Left colon (tissue), 2 donors: ENCODE data around the gene CTSE. TPM values are rescaled to one million over a fixed set of nuclear protein-coding genes. Genes with fewer than 3 reads are reported as not detected.

Experiments
- ATAC-seq: fragments of 200-7000 bp; cut with Tn5 transposase; one replicate; pipeline ENCODE4 v1.9.1; 2020; ENCODE audit warnings: mild to moderate bottlenecking, moderate library complexity
- DNase-seq, 2 donors: peaks; one replicate each; pipeline ENCODE4 v3.0.0-alpha.2; 2020
- intact Hi-C, 2 donors: fragments of 100-400 bp; cut with DNase I in 1 of 2; cut with micrococcal nuclease in 1 of 2; formaldehyde crosslinking; loops; one replicate each; pipeline versions ENCODE4 v1.11.2 to v1.14.0; 2022; cut with DNase I, micrococcal nuclease
- total RNA-seq, 2 donors: library from RNA; stranded (reverse); fragmentation: NEBNext Ultra II Directional; extraction: Animal tissue kit (Norgen Biotek cat#: 25700); gene quantifications; one replicate each; pipeline ENCODE4 v1.2.1, GENCODE V29; 2021
- donor health status: DM: no; HTN: no; CAD: no.
- donor health status: DM: yes; HTN: yes; CAD: no.

The CTSE gene
- total RNA-seq, 2 donors from 2014 or later: 20.7 to 57.4 TPM

GRCh38 chr1:205963352-205964155 lies 60.1 kb downstream of the CTSE start:
- ATAC-seq: no peak
- no peak for DNase-seq
- intact Hi-C loops: no loop called here

GRCh38 chr1:205962821-205963221 lies 60.9 kb downstream of the CTSE start:
- no peak for DNase-seq
- ATAC-seq: no peak
- intact Hi-C loops: no loop called here

- ATAC-seq: no peak
- DNase-seq: no peak
- intact Hi-C loops: no loop called here
Measured at GRCh38 chr1:205961991-205962820, 61.5 kb downstream of the CTSE start.

GRCh38 chr1:205961405-205961804 lies 62.3 kb downstream of the CTSE start:
- intact Hi-C loops: no loop called here
- no peak for ATAC-seq
- DNase-seq: no peak

GRCh38 chr1:205959789-205960188 lies 63.9 kb downstream of the CTSE start:
- no peak for ATAC-seq
- DNase-seq: no peak
- intact Hi-C loops: no loop called here

Other genes starting within 250 kb of the CTSE start
- gene RAB29, start 248.4 kb downstream of the CTSE start, total RNA-seq: 1 to 10 TPM; 7.3 to 8.0 TPM
- 1 to 10 TPM; 4.4 to 4.9 TPM for gene SLC41A1, start 210.7 kb downstream of the CTSE start, total RNA-seq
- under 1 TPM in 1 of 2 donors, not detected in 1; 0.17 TPM for gene PM20D1, start 173.8 kb downstream of the CTSE start, total RNA-seq
- not detected for gene SLC26A9, start 80.4 kb downstream of the CTSE start, total RNA-seq
- gene RAB7B, start 20.5 kb downstream of the CTSE start, total RNA-seq: 1 to 10 TPM in 1 of 2 donors, under 1 TPM in 1; 0.34 to 2.3 TPM
- gene RHEX, start 29.3 kb upstream of the CTSE start, total RNA-seq: 1 to 10 TPM in 1 of 2 donors, under 1 TPM in 1; 0.43 to 1.6 TPM
- gene AVPR1B, start 93.5 kb upstream of the CTSE start, total RNA-seq: under 1 TPM; 0.61 to 0.89 TPM
- 1 to 10 TPM; 1.9 to 2.5 TPM for gene FAM72A, start 178.9 kb upstream of the CTSE start, total RNA-seq
- 10 to 100 TPM; 13.1 to 15.0 TPM for gene SRGAP2, start 179.6 kb upstream of the CTSE start, total RNA-seq